PC-9 (cell line): ENCODE results near the gene PLB1. TPM values are rescaled to one million over a fixed set of nuclear protein-coding genes. Genes with fewer than 3 reads are reported as not detected.

Source experiments
- BruUV-seq: library from RNA; stranded (reverse); fragments of 400-500 nt; replicated peaks from 2 replicates; lab custom pipeline; 2021; lab: Mats Ljungman, UMichigan
- CTCF ChIA-PET: fragments of 300-600 bp; sonication (Branson Sonifier 250); formaldehyde crosslinking; loops from one replicate; lab custom pipeline; 2022; ENCODE audit warnings: antibody characterized with exemption; lab: Charles Lee
- POLR2A ChIA-PET: fragments of 300-600 bp; sonication (Branson Sonifier 250); formaldehyde crosslinking; loops from one replicate; lab custom pipeline; 2022; ENCODE audit warnings: antibody characterized with exemption; ENCODE audit not compliant: unreplicated experiment; lab: Charles Lee
- DNase-seq, 2 experiments: peaks; one replicate each; pipeline versions ENCODE4 v3.0.0 to v3.0.0-alpha.2; 2015 to 2022; ENCODE audit warnings: mixed read lengths in 1 of 2
- H2AFZ ChIP-seq: fragments of 200-600 bp; sonication (generic); 2 replicates; pipeline ENCODE4 v1.8.1; 2017; ENCODE audit warnings: antibody characterized with exemption
- H3F3A ChIP-seq: fragments of 200-600 bp; sonication (generic); 2 replicates; pipeline ENCODE4 v1.8.1; 2017; ENCODE audit warnings: antibody characterized with exemption, mild to moderate bottlenecking, low read depth; ENCODE audit not compliant: insufficient read depth
- H3K27ac ChIP-seq: fragments of 200-600 bp; sonication (generic); 2 replicates; pipeline ENCODE4 v1.6.1; 2016; ENCODE audit warnings: mixed run types
- H3K27me3 ChIP-seq: fragments of 200-600 bp; sonication (generic); 2 replicates; pipeline ENCODE4 v1.6.1; 2016; ENCODE audit warnings: low read depth, mixed run types; ENCODE audit not compliant: insufficient read depth
- H3K36me3 ChIP-seq: fragments of 200-600 bp; sonication (generic); 2 replicates; pipeline ENCODE4 v1.6.1; 2016; ENCODE audit warnings: low read depth, mixed run types
- H3K4me1 ChIP-seq: fragments of 200-600 bp; sonication (generic); replicated peaks from 2 replicates; pipeline ENCODE4 v1.6.1; 2016; ENCODE audit warnings: mixed run types; ENCODE audit not compliant: insufficient read depth
- H3K4me2 ChIP-seq: fragments of 200-600 bp; sonication (generic); 2 replicates; pipeline ENCODE4 v1.6.1; 2017; ENCODE audit warnings: mixed run types
- H3K4me3 ChIP-seq: fragments of 200-600 bp; sonication (generic); 2 replicates; pipeline ENCODE4 v1.6.1; 2016; ENCODE audit warnings: mixed run types
- H3K79me2 ChIP-seq: fragments of 200-600 bp; sonication (generic); 2 replicates; pipeline ENCODE4 v1.6.1; 2017; ENCODE audit warnings: low read depth, mixed run types
- H3K9me2 ChIP-seq: fragments of 200-600 bp; sonication (generic); 2 replicates; pipeline ENCODE4 v1.8.1; 2017; ENCODE audit warnings: mild to moderate bottlenecking; ENCODE audit not compliant: insufficient read depth
- H3K9me3 ChIP-seq: fragments of 200-600 bp; sonication (generic); 2 replicates; pipeline ENCODE4 v1.8.1; 2016; ENCODE audit warnings: low read depth; ENCODE audit not compliant: insufficient read depth
- H4K20me1 ChIP-seq: fragments of 200-600 bp; sonication (generic); 2 replicates; pipeline ENCODE4 v1.8.1; 2017; ENCODE audit not compliant: insufficient read depth
- CTCF ChIP-seq: fragments of 200-600 bp; sonication (generic); conservative IDR thresholded peaks from 2 replicates; pipeline ENCODE4 v1.6.1; 2017; ENCODE audit warnings: mixed run types, antibody characterized with exemption, mild to moderate bottlenecking, moderate library complexity
- EZH2 ChIP-seq: fragments of 200-600 bp; sonication (generic); IDR thresholded peaks from 2 replicates; pipeline ENCODE4 v1.8.0; 2017; ENCODE audit warnings: antibody characterized with exemption, low read depth
- intact Hi-C: fragments of 100-400 bp; cut with micrococcal nuclease; formaldehyde crosslinking; loops from one replicate; pipeline ENCODE4 v1.10.0; 2022; ENCODE audit not compliant: unreplicated experiment
- total RNA-seq: library from RNA; stranded (reverse); gene quantifications from 2 replicates; pipeline ENCODE4 v1.2.3, GENCODE V29; 2021

PLB1 gene
- total RNA-seq, 1 experiment from 2014 or later, result 2.7 TPM

DNA sequence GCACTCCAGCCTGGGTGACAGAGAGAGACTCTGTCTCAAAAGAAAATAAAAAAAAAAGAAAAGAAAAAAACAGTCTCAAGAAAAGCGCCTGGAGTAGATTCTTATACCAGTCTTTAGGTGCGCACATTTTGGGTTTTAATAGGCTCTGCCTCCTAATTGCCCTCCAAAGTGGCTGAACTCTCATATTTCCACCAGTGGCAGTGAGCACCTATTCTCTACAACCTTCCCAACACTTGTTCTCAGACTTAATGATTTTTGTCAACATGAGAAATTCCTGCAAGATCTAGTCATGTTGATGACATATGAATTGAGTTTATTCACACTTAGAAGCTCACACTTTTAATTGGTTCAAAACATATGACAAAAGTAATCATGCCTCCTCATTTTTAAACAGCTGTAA lies 39.0 kb downstream of the PLB1 start:
- CTCF ChIA-PET, result interaction anchor here (0.8 kb wide), 1 partner anchor 59 kb away, joined by 3 read pairs; no protein-coding TSS in a partner anchor

GRCh38 chr2:28538134-28538533 lies 42.3 kb downstream of the PLB1 start:
- Histone ChIP-seq H3K79me2 (no peaks in the 10 kb centered on the region), H3K9me2 (no peaks in the 10 kb centered on the region), H3K4me3 (no peak overlapping the region), H3K4me2 (no peak overlapping the region), H3K27ac (no peak overlapping the region), H3F3A (no peaks in the 10 kb centered on the region), H4K20me1 (no peaks in the 10 kb centered on the region), H3K9me3 (no peaks in the 10 kb centered on the region), H3K27me3 (no peaks in the 10 kb centered on the region), H2AFZ (no peak overlapping the region), H3K4me1 (no peaks in the 10 kb centered on the region), H3K36me3 (no peaks in the 10 kb centered on the region)
- TF ChIP-seq CTCF (no peak), EZH2 (no peak)
- no peak for DNase-seq
- ChIA-PET CTCF (interaction anchor here (0.6 kb wide), 1 partner anchor 10 kb away, joined by 3 read pairs; no protein-coding TSS in a partner anchor), POLR2A (no interaction called here)
- intact Hi-C loops, result no loop called here
- BruUV-seq, result no TSS peak

More for the DNA sequence above, 39.0 kb downstream of the PLB1 start:
- no peak overlapping the region for H3K4me2 ChIP-seq
- H3K27ac ChIP-seq, result no peak overlapping the region
- POLR2A ChIA-PET, result no interaction called here
- H4K20me1 ChIP-seq, result no peaks in the 10 kb centered on the region
- no peaks in the 10 kb centered on the region for H3F3A ChIP-seq
- no peaks in the 10 kb centered on the region for H3K36me3 ChIP-seq
- no peak for DNase-seq
- no TSS peak for BruUV-seq
- no peaks in the 10 kb centered on the region for H3K9me3 ChIP-seq
- TF ChIP-seq CTCF (no peak), EZH2 (no peak)
- H3K79me2 ChIP-seq, result no peaks in the 10 kb centered on the region
- intact Hi-C loops, result no loop called here
- H3K9me2 ChIP-seq, result no peaks in the 10 kb centered on the region; the same call in 1 of the 2 replicates
- no peaks in the 10 kb centered on the region for H3K4me1 ChIP-seq
- H3K27me3 ChIP-seq, result no peaks in the 10 kb centered on the region
- H2AFZ ChIP-seq, result no peak overlapping the region
- no peak overlapping the region for H3K4me3 ChIP-seq

GRCh38 chr2:28538652-28539051 lies 42.8 kb downstream of the PLB1 start:
- no peak overlapping the region for H3K27ac ChIP-seq
- H3K36me3 ChIP-seq, result no peaks in the 10 kb centered on the region
- H3K4me2 ChIP-seq, result no peak overlapping the region
- DNase-seq, result no peak
- H3K4me3 ChIP-seq, result no peak overlapping the region
- TF ChIP-seq EZH2 (no peak), CTCF (no peak)
- H3K4me1 ChIP-seq, result peaks cover 4% of the 10 kb centered on the region
- no peak overlapping the region for H2AFZ ChIP-seq
- no peaks in the 10 kb centered on the region for H3K79me2 ChIP-seq
- no peaks in the 10 kb centered on the region for H3K27me3 ChIP-seq
- H3F3A ChIP-seq, result 0 out of 2 replicates have a peak, but pooled peaks cover 3% of the 10 kb centered on the region
- ChIA-PET POLR2A (no interaction called here), CTCF (interaction anchor here (0.6 kb wide), 1 partner anchor 10 kb away, joined by 3 read pairs; no protein-coding TSS in a partner anchor)
- intact Hi-C loops, result no loop called here
- H4K20me1 ChIP-seq, result no peaks in the 10 kb centered on the region
- no TSS peak for BruUV-seq
- H3K9me2 ChIP-seq, result no peaks in the 10 kb centered on the region
- no peaks in the 10 kb centered on the region for H3K9me3 ChIP-seq
